HG03135 (cell line): Measurements from ENCODE around the gene NOS2.

ENCODE experiments used
- ATAC-seq: cut with Tn5 transposase; IDR thresholded peaks from one replicate; pipeline ENCODE4 v1.9.1; 2021; ENCODE audit warnings: mild to moderate bottlenecking, moderate library complexity; ENCODE audit not compliant: unreplicated experiment

The NOS2 gene

GRCh38 chr17:27821318-27821717, 21.0 kb upstream of the NOS2 start:
- ATAC-seq, result no peak

- no peak for ATAC-seq
These were observed 18.8 kb upstream of the NOS2 start for GRCh38 chr17:27819145-27819544.

GRCh38 chr17:27818401-27819105, 18.2 kb upstream of the NOS2 start:
- no peak for ATAC-seq

- ATAC-seq, result no peak
These were observed 17.4 kb upstream of the NOS2 start for GRCh38 chr17:27817731-27818130.

GRCh38 chr17:27816946-27817345, 16.6 kb upstream of the NOS2 start:
- ATAC-seq, result no peak

- no peak for ATAC-seq
These were observed 11.6 kb upstream of the NOS2 start for GRCh38 chr17:27811961-27812360.

GRCh38 chr17:27810902-27811557, 10.7 kb upstream of the NOS2 start:
- no peak for ATAC-seq

GRCh38 chr17:27810211-27810901, 10.0 kb upstream of the NOS2 start:
- no peak for ATAC-seq

GRCh38 chr17:27809555-27809954, 9.2 kb upstream of the NOS2 start:
- no peak for ATAC-seq

GRCh38 chr17:27808628-27809027, 8.3 kb upstream of the NOS2 start:
- no peak for ATAC-seq

- peak; percentile 61 for ATAC-seq
These were observed 7.5 kb upstream of the NOS2 start for GRCh38 chr17:27807567-27808470.

GRCh38 chr17:27805520-27806146, 5.3 kb upstream of the NOS2 start:
- peak; percentile 46 for ATAC-seq

- ATAC-seq, result no peak
These were observed 3.8 kb upstream of the NOS2 start for GRCh38 chr17:27804113-27804512.

GRCh38 chr17:27802962-27803680, 2.8 kb upstream of the NOS2 start:
- no peak for ATAC-seq

- ATAC-seq, result no peak
These were observed 1.7 kb upstream of the NOS2 start for GRCh38 chr17:27802033-27802432.

- ATAC-seq, result no peak
These were observed 2.0 kb downstream of the NOS2 start for GRCh38 chr17:27798376-27798775.

GRCh38 chr17:27797390-27798091, 2.8 kb downstream of the NOS2 start:
- ATAC-seq, result no peak

GRCh38 chr17:27793906-27794569, 6.3 kb downstream of the NOS2 start:
- ATAC-seq, result no peak
